HG03060 (cell line): ENCODE measurements around the gene LYL1.
"Not testable (repeated sequence)": the region's sequence is repeated elsewhere in the genome, so short reads cannot be mapped to it uniquely, and the experiment has no call there.

Source experiments
- ATAC-seq: cut with Tn5 transposase; IDR thresholded peaks from one replicate; pipeline ENCODE4 v1.9.1; 2021; ENCODE audit warnings: low read depth, moderate number of reproducible peaks; ENCODE audit not compliant: unreplicated experiment

The LYL1 gene

GRCh38 chr19:13102666-13103580, at the start of gene LYL1:
Gene LYL1, minus strand, starts transcription at chr19:13102858. Its CDS starts 1,687 bp downstream, at chr19:13101171.
- no peak for ATAC-seq

- peak; percentile 21 for ATAC-seq
Observed at GRCh38 chr19:13151605-13152355, 49.1 kb upstream of the LYL1 start.

GRCh38 chr19:13150931-13151604, 48.4 kb upstream of the LYL1 start:
- ATAC-seq, result no peak

- ATAC-seq, result peak; percentile 25
Observed at GRCh38 chr19:13150187-13150930, 47.7 kb upstream of the LYL1 start, which contains the start of the genes IER2 and STX10. Gene IER2, plus strand, starts transcription at chr19:13150411. Its CDS starts 2,776 bp downstream, at chr19:13153187. Gene STX10, minus strand, starts transcription at chr19:13150375. Its CDS starts 202 bp downstream, at chr19:13150173.

- no peak for ATAC-seq
Observed at GRCh38 chr19:13149628-13150186, 47.0 kb upstream of the LYL1 start.

- ATAC-seq, result not testable (repeated sequence)
Observed at GRCh38 chr19:13149173-13149627, 46.5 kb upstream of the LYL1 start.

- ATAC-seq, result no peak
Observed at GRCh38 chr19:13146763-13147563, 44.3 kb upstream of the LYL1 start.

GRCh38 chr19:13139633-13140311, 37.1 kb upstream of the LYL1 start:
- ATAC-seq, result no peak

- ATAC-seq, result no peak
Observed at GRCh38 chr19:13138916-13139198, 36.2 kb upstream of the LYL1 start.

GRCh38 chr19:13138171-13138915, 35.7 kb upstream of the LYL1 start:
- no peak for ATAC-seq

- ATAC-seq, result no peak
Observed at GRCh38 chr19:13137290-13137794, 34.7 kb upstream of the LYL1 start.

- no peak for ATAC-seq
Observed at GRCh38 chr19:13135068-13136062, 32.7 kb upstream of the LYL1 start.

- no peak for ATAC-seq
Observed at GRCh38 chr19:13134626-13135025, 32.0 kb upstream of the LYL1 start.

- no peak for ATAC-seq
Observed at GRCh38 chr19:13133241-13133870, 30.7 kb upstream of the LYL1 start.

GRCh38 chr19:13132471-13133180, 30.0 kb upstream of the LYL1 start:
- ATAC-seq, result no peak
